NCI-H146 treated with DMSO at 0.1 percent for 48 hours (cell line): Measurements from ENCODE around the gene SOX10.

Experiments
- DNase-seq: peaks from one replicate; lab custom pipeline; 2025; ENCODE audit not compliant: unreplicated experiment; lab: John Stamatoyannopoulos, UW

Gene SOX10

DNA sequence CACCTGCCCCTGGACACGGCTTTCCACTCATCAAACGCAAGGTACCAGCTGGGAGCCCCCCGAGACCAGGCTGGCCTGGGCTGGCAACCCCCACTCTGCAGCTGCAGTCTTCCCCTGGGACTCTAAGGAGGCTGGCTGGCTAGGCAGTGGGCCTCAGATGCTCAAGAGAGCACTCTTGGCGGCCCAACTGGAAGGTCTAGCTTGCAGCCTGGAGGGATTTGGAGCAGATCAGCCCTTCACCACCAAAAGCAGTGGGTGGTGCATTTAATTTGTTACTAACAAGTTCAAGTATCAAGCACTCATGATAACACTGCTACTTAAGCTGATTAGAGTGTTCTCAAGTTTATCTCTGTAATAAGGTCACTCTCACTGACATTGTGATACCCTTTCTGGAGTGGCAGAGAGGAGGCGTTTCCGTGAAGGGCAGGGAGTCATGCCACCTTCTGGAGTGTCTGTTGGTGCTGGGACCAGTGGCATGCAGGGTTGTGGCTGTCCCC is 52.4 kb downstream of the SOX10 start:
- DNase-seq: no peak

- DNase-seq: no peak
Observed at GRCh38 chr22:37930952-37931440, 53.4 kb downstream of the SOX10 start.

GRCh38 chr22:37930270-37930951 is 53.9 kb downstream of the SOX10 start:
- DNase-seq: no peak

DNA sequence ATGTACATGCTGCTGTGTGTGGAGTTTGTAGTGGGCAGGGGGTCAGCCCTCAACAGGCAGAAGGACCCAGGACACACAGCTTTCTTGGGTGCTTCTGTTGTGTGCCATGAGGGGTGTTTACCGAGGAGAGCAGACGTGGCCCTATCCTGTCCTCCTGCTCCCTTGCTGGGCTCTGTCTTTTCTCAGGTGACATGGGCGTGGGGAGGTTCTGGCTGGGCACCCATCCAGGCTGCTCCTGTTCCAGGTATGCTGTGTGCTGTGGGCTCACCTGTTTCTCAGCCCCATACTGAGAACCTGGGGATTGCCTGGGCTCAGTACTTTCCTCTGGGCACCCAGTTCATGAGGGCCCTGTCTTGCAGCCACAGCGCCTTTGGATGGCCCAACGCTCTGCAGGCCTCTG is 55.0 kb downstream of the SOX10 start:
- DNase-seq: no peak

- DNase-seq: no peak
Observed at GRCh38 chr22:37927637-37927936, 56.8 kb downstream of the SOX10 start.

DNA sequence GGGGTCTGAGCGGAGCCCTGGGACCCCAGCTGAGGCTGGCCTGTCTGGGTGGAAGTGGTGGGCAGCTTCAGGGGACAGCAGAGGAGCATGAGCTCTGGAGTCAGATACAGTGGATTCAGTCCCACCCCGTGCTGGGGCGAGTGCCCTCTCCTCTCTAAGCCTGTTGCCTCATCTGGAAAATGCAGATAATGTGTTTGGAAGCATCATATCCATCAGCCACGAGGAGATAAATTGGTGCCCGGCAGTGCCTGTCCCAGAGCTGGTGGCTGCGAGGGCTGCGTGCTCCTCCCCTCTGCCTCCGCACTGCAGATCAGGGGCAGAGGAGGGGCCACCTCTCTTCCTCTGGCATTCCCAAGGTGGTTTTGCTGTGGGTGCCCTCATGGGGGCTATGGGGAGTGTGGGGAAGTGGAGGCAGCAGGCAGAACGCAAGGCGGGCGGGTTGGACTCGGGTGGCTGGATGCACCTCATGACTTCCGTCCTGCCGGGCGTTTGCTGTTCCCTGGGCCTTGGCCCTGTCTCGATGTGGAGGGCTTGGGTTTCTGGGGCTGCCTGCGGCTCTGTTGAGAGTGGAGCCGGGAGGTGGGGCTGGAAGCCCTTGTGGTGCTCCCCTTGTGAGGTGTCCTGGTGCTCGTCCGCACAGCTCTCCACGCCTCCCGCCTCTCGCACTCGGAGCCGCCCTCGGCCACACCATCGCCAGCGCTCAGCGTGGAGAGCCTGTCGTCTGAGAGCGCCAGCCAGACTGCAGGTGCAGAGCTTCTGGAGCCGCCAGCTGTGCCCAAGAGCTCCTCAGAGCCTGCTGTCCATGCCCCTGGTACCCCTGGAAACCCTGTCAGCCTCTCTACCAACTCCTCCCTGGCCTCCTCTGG is 57.4 kb downstream of the SOX10 start:
- DNase-seq: no peak

GRCh38 chr22:37926358-37926757 is 58.0 kb downstream of the SOX10 start:
- DNase-seq: no peak

DNA sequence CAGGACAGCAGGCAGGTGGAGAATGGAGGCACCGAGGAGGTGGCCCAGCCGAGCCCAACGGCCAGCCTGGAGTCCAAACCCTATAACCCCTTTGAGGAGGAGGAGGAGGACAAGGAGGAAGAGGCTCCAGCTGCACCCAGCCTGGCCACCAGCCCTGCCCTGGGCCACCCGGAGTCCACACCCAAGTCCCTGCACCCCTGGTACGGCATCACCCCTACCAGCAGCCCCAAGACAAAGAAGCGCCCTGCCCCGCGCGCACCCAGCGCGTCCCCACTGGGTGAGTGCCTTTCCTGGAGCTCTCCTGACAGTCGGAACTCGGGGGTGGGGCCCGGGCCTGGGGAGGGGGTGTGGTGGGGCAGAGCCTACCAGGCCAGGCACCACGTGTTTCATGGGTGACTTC is 58.6 kb downstream of the SOX10 start:
- no peak for DNase-seq

DNA sequence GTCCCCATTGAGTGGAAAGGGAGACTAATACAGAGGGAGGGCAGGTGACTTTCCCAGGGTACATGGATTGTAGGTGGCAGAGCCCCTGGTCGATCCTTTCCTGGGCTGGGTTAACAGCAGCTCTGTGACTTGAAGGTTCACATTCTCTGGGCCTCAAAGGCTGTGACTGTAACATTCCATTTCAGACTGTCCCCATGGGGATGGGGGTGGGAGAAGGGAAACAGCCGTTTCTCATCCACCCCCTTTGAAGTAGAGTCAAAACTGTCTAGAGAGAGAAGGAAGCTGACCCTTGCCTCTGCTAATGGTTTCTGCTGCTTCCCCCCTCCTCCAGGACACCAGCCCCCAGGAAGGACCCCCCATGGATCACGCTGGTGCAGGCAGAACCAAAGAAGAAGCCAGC is 59.0 kb downstream of the SOX10 start:
- no peak for DNase-seq

GRCh38 chr22:37924386-37925065 is 59.8 kb downstream of the SOX10 start:
- DNase-seq: no peak

DNA sequence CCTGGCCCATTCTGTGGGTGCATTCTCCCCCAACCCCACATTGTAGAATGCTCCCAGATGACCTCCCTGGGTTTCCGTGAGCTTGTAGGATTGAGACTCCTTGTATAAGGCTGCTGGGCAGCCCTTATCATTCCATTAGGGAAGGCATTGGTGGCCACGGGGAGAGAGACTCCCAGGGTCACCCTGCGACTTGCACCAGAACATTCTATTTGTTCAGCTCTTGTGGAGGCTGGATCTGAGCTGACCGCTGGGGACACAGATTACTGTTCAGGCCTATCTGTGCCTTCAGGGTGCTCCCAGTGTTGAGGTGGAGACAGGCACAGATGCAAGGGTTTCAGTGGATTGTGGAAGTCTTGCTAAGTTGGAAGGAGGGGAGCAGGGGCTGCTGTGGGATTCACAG is 60.4 kb downstream of the SOX10 start:
- DNase-seq: no peak
